D341Med (cell line): ENCODE data around the gene RHOH.
"Not testable (repeated sequence)": the region's sequence is repeated elsewhere in the genome, so short reads cannot be mapped to it uniquely, and the experiment has no call there.

Experiments
- DNase-seq: peaks from one replicate; pipeline ENCODE4 v3.0.0; 2012; ENCODE audit warnings: low spot score

RHOH gene

DNA sequence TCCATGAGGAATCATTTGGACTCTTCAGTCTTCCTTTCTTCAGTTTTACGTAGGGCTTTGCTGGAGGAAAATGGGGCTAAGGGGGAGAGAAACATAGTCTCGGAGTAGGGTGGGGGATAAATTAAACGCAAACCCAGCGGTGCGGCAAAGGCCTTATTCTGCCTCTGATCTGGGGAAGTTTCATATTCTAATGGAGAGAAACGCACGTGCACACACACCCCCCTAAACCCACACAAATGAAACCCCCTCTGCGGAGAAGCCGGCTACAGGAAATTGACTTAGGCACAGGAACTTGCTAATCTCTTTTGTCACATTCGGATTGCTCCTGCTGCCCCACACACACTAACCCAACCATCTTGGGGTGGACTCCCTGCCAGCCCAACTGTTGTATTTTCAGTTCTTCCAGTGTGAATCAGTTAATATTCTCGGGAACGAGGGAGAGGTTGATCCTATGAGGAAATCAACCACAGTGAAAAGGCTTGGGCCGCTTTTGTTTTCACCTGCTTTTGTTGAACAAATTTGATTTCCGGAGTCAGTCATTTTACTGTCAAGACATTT is at the start of gene RHOH:
TSS of gene RHOH (plus strand) at position 308 of the 558 bp plus-strand sequence. CDS start 46,356 bp downstream, outside the sequence.
- DNase-seq: no peak

- DNase-seq: not testable (repeated sequence)
Observed at GRCh38 chr4:40147490-40147889, 49.3 kb upstream of the RHOH start.

DNA sequence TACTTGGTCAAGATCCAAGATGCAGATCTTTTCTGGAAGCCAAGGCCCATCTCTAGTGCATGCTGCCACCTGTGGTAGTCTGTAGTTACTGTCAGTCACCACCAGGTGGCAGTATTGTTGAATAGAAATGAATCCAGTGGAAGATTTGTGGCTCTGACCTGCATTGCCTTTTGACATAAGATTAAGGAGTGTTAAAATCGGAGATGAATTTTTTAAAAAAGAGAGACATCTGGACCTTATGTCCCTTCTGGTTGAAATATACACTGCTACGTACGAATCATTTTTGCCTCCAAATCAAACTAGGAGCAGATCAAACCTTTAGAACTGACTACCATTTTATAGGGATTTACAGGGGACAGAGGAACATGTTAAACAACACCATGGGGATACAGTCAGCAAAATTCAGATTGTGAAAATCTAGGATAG is 46.9 kb upstream of the RHOH start:
- peak; percentile 70 for DNase-seq

- no peak for DNase-seq
Observed at GRCh38 chr4:40150932-40151331, 45.9 kb upstream of the RHOH start.

DNA sequence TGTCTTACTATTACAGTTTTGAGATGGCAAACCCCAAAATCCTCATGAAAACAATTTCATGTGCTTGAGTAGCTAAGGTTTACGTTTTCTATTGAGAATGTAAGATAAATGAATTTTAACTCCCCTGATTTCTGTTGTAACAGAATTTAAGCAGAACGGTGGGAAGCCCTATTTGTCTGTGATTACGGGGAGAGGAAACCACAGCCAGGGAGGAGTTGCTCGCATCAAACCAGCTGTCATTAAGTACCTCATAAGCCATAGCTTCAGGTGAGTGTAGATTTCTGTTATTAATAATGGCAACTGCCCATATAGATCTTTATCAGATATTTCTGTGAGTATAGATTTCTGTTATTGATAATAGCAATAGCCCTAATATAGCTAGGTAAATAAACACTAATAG is 44.2 kb upstream of the RHOH start:
- no peak for DNase-seq

GRCh38 chr4:40157436-40157835 is 39.4 kb upstream of the RHOH start:
- DNase-seq: no peak

DNA sequence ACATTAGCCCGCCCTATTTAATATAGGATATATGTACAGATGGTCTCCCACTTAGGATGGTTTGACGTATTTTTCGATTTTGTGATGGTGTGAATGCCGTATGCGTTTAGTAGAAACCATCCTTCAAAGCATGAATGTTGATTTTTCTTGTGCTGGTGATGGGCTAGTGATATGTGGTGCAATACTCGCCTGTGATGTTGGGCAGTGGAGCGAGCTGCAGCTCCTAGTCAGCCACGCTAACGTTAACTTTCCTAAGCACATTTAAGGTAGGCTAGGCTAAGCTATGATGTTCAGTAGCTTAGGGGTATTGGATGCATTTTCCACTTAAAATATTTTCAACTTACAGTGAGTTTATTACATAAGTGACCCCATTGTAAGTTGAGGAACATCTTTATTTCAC is 36.6 kb upstream of the RHOH start:
- no peak for DNase-seq

DNA sequence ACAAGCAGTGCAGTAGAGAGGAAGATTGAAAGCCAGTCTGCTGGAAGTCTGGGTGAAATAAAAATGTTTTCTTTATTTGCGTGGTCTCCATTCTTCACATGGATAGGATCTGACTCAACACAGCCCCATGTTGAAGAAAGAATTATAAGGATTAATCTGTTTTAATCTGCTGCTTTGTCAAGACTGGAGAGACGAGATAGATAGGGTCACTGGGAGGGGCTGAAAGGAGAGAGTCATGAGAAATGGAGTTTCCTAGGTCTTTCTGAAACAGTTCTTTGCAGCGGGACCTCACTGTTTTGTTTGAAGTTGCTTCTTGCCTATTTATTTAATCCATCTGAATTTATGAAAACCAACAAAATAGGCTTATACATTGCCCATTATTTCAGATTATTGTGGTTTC is 32.4 kb upstream of the RHOH start:
- no peak for DNase-seq

DNA sequence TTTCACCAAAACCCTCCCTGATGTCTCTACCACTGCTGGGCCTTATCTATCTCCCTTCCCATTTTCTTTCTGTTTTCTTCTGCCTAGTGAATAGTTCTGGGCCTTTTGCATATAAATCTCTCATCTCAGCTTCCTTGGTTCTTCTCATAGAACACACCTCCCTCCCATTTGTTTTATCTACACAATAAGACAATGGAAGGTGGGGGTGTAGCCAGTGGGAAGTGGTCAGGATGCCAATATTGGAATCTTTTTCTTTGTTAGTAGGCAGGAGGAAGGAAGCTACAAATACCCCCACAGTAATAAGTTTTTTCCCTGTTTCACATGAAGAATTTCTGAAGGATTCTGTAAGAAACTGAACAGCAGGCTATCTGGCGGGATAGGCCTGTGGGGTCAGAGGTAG is 30.9 kb upstream of the RHOH start:
- DNase-seq: no peak

DNA sequence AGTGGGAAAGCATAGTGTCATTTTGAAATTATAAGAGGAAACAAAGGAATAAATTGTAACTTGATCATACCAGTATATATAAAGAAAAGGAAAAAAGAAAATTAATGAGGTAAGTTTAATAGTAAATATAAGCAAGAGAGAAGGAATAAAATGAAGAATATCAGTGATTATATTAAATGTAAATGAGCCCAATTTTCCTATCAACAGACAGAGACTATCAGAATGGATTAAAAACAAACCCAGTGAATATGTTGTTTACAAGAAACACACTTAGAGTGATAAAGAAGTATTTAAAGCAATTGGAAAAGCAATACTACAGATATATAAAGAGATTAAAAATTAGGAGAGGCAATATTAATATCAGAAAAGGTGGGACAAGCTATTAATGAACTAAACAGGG is 28.8 kb upstream of the RHOH start:
- no peak for DNase-seq

- DNase-seq: no peak
Observed at GRCh38 chr4:40170588-40170987, 26.2 kb upstream of the RHOH start.

DNA sequence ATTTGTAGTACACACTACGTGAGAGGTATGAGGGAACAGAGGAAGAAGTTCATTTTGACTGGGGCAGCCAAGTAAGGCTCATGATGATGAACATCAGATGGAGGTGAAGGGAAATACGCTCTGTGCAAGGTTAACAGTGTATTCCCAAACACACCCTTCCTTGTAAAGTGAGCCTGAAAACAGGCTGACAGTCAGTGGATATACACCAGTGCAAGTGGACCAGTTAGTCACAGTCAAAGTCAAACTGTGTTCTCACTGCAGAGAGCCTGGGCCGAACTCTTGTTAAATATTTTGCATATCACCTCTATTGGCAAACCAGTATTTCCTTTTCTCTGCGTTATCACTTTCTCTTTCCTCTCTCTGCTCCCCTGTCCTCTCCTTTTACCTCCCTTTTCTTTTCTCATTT is 23.4 kb upstream of the RHOH start:
- DNase-seq: no peak

GRCh38 chr4:40176602-40177001 is 20.2 kb upstream of the RHOH start:
- DNase-seq: no peak

- DNase-seq: no peak
Observed at GRCh38 chr4:40177591-40177990, 19.2 kb upstream of the RHOH start.

DNA sequence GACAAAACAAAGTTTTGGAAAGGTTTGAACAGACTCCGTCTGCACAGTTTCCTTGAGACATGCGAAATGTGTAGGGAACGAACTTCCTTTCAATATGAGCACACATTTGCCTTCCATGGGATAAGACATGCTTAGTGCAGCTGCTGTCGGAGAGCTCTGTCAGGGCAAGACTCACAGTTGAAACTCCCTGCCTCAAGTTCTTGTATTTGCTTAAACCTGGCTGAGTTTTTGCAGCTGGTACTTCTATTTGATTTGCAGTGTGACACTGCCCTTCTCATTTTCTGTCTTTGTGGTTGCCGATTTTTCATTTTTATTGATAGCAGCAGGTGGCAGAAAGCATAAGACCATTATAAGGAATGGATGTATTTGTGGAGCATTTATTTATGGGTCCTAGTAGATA is 18.2 kb upstream of the RHOH start:
- DNase-seq: no peak

- DNase-seq: no peak
Observed at GRCh38 chr4:40179360-40179759, 17.5 kb upstream of the RHOH start.

DNA sequence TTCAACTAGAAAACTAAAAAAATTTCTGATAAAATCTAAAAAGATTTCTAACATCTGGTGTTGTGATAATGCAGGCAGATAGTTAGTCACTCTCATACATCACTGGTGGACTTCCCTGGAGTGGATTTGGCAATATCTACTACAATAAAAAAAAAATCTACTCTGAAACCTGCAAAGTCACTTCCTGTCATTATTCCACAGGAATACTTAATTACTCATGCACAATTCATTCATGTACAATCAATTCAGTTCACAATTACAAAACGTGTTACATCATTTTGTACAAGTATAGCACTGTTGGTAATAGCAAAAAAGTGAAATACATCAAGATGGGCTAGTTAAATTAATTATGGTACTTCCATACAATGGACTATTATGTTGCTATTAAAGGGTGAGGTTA is 16.5 kb upstream of the RHOH start:
- no peak for DNase-seq

GRCh38 chr4:40182001-40182400 is 14.8 kb upstream of the RHOH start:
- no peak for DNase-seq

GRCh38 chr4:40182954-40183353 is 13.9 kb upstream of the RHOH start:
- DNase-seq: no peak

DNA sequence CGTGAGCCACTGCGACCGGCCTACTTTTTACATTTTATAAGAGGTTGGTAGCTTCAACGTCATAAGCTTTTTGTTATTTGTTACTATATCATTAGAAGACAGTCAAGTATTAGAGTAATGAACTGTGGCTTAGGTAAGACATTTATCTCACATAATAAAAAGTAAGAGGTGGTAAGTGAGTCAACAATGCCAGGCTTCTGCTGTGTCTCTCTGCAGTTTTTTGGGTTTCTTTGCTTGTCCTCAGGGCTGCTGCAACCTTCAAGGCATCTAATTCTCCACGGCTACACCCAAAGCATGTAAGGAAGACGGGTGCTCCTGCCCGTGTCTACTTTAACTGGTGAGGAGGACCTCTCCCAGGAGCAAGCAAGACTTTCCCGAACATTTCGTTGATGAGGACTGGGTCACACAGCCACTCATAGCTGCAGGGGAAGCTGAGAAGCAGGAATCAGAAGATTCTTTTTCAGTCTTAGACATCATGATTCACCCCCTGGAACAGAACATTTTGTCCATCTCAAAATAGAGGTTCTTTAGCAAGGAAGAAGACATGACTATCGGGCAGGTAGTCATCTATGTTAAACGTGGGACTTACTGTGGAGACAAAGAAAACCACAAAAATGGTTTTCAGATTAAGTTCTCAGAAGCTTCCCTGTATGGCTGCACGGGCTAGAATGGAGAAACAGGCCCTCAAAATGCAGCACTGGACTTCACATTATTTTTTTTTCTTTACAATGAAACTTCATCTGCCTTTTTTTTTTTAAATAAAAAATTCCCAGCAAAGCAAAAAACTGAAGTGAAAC is 13.0 kb upstream of the RHOH start:
- no peak for DNase-seq

DNA sequence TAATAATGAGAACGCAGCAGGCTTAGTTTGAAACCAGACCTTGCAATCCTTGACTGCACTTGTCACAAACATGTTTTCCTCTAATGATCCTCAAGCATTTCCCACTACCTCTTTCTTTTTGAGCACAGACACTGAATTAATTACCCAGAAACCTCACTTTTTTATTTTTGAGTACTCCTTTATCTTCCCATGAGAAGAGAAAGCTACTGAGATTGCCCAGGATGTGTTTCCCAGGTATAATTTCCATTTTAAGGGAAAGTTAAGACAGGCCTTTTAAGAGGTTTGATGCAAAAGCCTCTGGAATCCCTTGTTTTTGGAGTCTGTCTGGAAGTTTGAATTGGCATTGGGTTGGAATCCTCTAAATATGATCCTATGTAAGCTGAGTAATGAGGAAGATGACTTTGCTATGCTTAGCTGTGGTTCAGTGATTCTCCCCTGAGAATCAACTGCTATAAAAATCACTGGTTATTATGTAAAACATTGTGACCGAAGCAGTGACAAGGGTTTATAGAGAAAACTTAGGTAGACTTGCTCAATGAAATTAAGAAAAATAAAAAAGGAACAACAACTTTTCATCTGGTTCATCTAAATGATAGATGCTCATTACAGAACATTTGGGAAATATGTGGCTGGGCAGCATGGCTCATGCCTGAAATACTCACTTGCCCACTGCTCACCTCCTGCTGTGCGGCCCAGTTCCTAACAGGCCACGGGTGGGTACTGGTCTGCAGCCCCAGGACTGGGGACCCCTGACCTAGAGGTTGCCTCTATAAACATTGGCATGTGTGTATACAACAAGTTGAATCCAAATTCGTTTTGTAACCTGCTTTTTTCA is 10.8 kb upstream of the RHOH start:
- no peak for DNase-seq

DNA sequence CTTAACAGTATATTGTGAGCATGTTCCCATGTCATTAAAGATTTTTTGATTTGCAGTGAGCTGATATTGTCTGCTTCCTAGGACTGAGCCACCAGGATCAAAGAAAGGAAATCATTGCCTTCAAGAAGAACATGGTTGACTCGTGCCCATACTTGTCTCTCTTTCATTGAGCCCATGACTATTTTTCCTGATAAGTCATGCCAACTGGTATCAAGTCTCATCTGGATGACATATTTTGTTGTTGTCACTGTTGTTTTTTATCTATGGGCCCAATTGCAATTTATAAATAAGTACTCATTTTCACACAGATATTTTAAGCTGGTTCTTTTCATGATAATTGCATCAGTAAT is 10.2 kb upstream of the RHOH start:
- DNase-seq: no peak

GRCh38 chr4:40187386-40187906 is 9.4 kb upstream of the RHOH start:
- DNase-seq: no peak
